H4 (cell line): Measurements from ENCODE around the gene HLA-E. TPM values are rescaled to one million over a fixed set of nuclear protein-coding genes. Genes with fewer than 3 reads are reported as not detected.
A peak's percentile ranks its signal among the peaks of the same experiment; 100 is the strongest.
"Not testable (repeated sequence)": the region's sequence is repeated elsewhere in the genome, so short reads cannot be mapped to it uniquely, and the experiment has no call there.

Source experiments
- DNase-seq: peaks from one replicate; pipeline ENCODE4 v3.0.0-alpha.2; 2015; ENCODE audit warnings: low spot score
- total RNA-seq: library from RNA; depleted of rRNA; stranded (reverse); fragments of >200 nt; shearing (Covaris generic); gene quantifications from 2 replicates; pipeline ENCODE4 v1.2.3, GENCODE V29; 2014

HLA-E gene
- total RNA-seq, 1 experiment from 2014 or later = 95.1 TPM

- DNase-seq = no peak
These were observed 18.8 kb downstream of the HLA-E start for GRCh38 chr6:30507849-30508827.

GRCh38 chr6:30508890-30509736 is 19.8 kb downstream of the HLA-E start:
- peak; percentile 34 for DNase-seq

- no peak for DNase-seq
These were observed 21.3 kb downstream of the HLA-E start for GRCh38 chr6:30510419-30511168.

- no peak for DNase-seq
These were observed 21.8 kb downstream of the HLA-E start for GRCh38 chr6:30511169-30511546.

GRCh38 chr6:30513451-30513850 is 24.1 kb downstream of the HLA-E start:
- no peak for DNase-seq

GRCh38 chr6:30515106-30515505 is 25.8 kb downstream of the HLA-E start:
- DNase-seq = no peak

- DNase-seq = peak; percentile 91
These were observed 26.8 kb downstream of the HLA-E start for GRCh38 chr6:30515944-30516753.

GRCh38 chr6:30516754-30517076 is 27.4 kb downstream of the HLA-E start:
- not testable (repeated sequence) for DNase-seq

- DNase-seq = not testable (repeated sequence)
These were observed 28.6 kb downstream of the HLA-E start for GRCh38 chr6:30517767-30518504.

- DNase-seq = not testable (repeated sequence)
These were observed 29.3 kb downstream of the HLA-E start for GRCh38 chr6:30518505-30519145.

GRCh38 chr6:30520522-30520921 is 31.2 kb downstream of the HLA-E start:
- no peak for DNase-seq

GRCh38 chr6:30521082-30521481 is 31.8 kb downstream of the HLA-E start:
- peak; percentile 46 for DNase-seq

GRCh38 chr6:30521952-30522351 is 32.6 kb downstream of the HLA-E start:
- not testable (repeated sequence) for DNase-seq

GRCh38 chr6:30526444-30526843 is 37.1 kb downstream of the HLA-E start:
- not testable (repeated sequence) for DNase-seq

- not testable (repeated sequence) for DNase-seq
These were observed 40.1 kb downstream of the HLA-E start for GRCh38 chr6:30529349-30529875.

- DNase-seq = no peak
These were observed 40.7 kb downstream of the HLA-E start for GRCh38 chr6:30530014-30530413.

GRCh38 chr6:30533460-30534294 is 44.4 kb downstream of the HLA-E start:
- no peak for DNase-seq

- DNase-seq = no peak
These were observed 48.6 kb downstream of the HLA-E start for GRCh38 chr6:30537931-30538330.
